GM19238 (cell line): ENCODE data around the gene GLI1.

Experiments used
- DNase-seq: peaks from one replicate; pipeline ENCODE4 v3.0.0; 2011; ENCODE audit warnings: low spot score; ENCODE audit not compliant: insufficient read length

Gene GLI1

DNA sequence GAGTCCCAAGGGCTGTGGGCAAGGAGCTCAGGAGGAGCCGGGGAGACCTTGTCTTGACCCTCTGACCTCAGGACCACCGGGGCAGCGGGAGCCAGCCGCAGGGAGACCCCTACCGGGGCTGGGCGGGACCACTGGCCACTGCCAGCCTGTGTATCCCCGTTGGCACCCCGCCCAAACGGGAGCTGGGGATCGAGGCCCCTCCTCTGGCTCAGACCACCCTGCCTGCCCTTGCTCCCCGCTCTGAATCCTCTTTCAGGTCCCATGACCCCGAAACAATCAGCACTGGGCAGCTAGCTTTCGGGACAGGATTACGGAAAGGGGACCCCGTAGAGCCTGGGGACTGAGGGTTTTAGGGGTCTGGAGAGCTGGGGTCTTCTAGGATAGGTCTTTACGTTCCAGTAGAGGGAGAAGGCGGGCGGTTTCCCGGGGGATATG lies 1.3 kb downstream of the GLI1 start:
- no peak for DNase-seq

DNA sequence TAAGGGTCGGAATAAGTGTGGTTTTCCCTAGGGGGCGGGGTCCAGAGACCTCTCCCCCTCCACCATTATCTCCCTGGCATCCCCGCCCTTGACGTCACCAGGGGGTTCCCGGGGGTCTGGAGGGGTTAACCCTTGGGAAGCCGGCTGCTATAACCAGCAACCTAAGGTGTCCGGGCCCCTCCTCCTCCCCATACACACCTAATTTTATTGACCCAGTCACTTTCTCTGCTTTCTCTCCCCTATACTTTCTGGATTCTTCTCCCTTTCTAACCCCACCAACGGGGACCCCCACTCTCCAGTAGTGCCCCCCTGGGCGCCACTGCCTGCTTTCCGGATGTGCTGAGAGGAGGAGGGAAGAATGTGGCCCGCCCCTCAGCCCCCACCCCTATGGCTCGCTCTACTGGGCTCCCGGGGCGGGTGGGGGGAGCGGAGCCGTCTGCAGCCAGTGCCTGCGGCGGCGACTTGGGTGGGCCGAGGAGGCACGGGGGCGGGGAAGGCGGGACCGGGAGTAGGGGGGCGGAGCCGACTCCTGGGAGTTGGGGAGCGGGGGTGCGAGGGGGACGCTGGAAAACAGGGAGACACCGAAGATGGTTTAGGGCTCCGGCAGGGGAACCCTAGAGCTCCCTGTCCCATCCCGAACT lies 1.8 kb downstream of the GLI1 start:
- DNase-seq: no peak

DNA sequence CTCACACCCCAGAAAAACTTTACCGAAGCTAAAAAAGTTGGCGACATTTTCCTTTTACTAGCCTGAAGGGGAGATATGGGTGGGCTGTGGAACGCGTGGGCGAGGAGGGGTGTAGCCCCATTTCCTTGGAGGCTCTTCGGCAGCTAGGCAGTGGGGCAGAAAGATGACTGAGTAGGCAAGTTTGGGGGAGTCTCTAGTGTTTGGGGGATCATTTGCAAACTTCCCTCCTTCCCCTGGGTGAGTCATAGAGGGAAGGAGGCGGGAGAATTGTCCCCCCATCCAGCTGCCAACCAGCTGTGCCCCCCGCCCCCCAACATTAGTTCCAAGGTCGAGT lies 2.3 kb downstream of the GLI1 start:
- no peak for DNase-seq

DNA sequence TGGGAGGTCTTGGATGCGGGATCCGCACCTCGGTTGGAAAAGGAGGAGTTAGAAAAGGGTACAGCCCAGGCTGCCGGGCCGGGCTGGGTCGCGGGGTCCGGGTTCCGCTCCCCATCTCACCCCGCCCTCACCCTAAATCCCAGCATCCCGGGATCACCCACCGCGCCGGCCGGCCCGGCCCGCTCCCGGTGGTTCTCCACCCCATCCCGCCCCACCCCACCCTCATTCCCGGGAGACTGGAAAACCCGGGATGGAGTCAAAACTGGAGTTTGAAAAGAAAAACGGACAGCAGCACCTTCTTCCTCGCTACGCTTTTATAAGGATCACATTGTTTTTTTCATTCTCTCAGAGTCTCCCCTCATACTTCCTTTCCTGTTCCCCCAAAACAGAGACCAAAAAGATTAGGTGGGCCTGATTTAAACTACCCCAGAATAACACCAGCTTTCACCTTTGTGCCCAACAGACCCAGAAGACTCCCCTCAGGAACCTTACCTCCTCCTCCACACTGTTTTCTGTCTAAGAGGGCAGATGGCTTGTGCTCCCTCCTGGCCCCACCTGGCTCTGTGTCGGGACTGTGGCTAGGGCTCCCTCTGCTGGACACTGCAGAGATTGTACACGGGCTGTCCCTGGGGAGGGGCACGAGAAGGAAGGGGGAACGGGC lies 2.8 kb downstream of the GLI1 start:
- DNase-seq: peak; percentile 92

DNA sequence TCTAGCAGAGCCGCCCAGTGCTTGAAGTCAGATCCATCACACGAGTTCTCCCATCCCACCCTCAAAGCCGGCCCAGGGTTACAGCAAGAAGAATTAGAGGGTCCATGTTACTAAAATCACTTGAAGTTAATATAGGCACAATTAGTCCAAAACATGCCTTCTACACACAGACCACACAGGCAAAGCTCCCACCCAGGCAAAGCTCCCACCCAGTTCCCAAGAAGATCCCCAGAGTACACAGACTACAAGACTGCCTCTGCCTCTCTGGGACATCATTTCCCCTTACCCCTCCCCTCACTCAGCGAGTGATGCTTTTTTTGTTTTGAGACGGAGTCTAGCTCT lies 3.3 kb downstream of the GLI1 start:
- DNase-seq: no peak

DNA sequence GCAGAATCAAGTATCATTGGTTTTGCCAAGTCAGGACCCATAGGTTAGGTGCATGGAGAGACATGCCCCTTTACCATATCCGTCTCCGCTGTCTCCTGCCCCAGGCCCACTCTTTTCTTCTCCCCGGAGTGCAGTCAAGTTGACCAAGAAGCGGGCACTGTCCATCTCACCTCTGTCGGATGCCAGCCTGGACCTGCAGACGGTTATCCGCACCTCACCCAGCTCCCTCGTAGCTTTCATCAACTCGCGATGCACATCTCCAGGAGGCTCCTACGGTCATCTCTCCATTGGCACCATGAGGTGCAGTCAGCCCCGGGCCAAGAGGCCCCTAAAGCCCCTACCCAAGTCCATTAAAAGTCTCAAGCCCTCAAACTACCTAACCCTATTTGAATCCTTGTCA lies 5.0 kb downstream of the GLI1 start:
- no peak for DNase-seq

DNA sequence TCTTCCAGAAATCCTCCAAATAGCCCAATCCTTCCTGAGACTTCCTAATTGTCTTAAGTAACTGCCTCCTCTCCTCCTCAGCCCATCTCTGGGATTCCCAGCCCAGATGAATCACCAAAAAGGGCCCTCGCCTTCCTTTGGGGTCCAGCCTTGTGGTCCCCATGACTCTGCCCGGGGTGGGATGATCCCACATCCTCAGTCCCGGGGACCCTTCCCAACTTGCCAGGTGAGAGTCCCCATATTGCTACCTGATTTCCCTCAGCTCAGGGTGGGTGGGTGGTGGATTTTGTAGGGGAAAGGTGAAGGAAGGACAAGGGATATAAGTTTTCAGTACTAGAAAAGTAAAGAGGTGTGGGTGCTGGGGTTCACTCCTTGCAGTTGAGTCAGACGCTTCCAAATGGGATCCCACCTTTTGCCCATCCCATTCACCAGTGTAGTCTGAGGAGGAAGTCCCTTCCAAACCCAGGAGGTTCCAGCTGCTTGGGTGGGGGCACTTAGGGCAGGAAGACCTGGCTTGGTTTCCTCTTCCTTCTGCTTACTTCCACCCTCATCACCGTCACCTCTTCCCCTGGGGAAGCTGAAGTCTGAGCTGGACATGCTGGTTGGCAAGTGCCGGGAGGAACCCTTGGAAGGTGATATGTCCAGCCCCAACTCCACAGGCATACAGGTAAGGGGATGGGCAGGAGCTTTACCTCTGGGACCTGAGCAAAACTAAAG lies 5.6 kb downstream of the GLI1 start:
- DNase-seq: no peak

DNA sequence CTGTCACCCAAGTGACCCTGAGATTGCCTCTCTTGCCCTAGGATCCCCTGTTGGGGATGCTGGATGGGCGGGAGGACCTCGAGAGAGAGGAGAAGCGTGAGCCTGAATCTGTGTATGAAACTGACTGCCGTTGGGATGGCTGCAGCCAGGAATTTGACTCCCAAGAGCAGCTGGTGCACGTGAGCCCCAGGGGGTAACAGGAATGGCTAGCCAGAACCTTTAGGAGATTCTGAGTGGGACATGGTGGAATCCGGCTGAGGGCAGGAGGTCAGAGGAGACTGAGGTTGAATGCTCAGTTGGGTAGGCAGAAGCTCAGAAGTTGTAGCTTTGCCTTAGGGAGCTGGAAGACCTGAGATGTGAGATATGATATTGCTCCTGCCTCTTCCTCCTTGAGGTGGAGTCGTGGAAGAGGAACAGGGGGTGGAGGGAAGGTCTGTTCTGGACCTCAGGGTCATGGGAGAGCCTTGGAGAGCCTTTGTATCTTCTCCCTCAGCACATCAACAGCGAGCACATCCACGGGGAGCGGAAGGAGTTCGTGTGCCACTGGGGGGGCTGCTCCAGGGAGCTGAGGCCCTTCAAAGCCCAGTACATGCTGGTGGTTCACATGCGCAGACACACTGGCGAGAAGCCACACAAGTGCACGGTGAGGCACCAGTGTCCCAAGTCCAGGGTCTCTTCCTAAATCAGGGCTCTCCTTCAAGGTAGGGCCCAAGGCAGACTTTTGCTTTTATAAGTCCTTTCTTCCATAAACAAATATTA lies 6.3 kb downstream of the GLI1 start:
- DNase-seq: no peak

DNA sequence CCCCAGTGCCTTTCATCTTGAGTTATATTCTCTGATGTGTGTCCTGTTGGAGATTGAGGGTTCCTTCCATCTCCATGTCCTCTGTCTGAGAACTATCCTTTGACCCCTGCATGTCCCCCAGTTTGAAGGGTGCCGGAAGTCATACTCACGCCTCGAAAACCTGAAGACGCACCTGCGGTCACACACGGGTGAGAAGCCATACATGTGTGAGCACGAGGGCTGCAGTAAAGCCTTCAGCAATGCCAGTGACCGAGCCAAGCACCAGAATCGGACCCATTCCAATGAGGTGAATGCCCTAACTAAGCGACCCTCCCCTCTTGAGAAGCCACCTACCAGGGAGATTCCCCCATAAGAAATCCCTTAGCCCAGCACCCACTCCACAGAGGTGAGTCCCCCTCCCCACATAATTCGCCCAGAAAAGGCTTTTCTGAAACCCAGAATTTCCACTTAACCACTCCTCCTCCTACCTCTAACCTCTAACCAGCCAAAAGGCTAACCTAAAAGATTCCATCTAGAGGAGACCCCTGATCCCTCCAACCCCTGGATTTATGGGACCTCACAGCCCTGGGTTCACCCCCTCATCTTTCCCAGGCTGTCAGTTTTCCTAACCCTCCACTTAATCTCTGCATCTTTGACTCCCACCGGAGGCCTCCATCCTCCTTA lies 7.8 kb downstream of the GLI1 start:
- DNase-seq: no peak

DNA sequence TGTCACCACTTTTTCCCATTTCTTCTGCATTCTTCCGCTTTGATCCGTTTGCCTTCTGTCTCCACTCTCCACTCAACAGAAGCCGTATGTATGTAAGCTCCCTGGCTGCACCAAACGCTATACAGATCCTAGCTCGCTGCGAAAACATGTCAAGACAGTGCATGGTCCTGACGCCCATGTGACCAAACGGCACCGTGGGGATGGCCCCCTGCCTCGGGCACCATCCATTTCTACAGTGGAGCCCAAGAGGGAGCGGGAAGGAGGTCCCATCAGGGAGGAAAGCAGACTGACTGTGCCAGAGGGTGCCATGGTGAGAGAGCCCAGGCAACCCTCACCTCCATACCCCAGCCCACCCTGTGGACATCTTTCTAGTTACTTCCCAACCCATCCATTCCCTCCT lies 8.3 kb downstream of the GLI1 start:
- DNase-seq: no peak

DNA sequence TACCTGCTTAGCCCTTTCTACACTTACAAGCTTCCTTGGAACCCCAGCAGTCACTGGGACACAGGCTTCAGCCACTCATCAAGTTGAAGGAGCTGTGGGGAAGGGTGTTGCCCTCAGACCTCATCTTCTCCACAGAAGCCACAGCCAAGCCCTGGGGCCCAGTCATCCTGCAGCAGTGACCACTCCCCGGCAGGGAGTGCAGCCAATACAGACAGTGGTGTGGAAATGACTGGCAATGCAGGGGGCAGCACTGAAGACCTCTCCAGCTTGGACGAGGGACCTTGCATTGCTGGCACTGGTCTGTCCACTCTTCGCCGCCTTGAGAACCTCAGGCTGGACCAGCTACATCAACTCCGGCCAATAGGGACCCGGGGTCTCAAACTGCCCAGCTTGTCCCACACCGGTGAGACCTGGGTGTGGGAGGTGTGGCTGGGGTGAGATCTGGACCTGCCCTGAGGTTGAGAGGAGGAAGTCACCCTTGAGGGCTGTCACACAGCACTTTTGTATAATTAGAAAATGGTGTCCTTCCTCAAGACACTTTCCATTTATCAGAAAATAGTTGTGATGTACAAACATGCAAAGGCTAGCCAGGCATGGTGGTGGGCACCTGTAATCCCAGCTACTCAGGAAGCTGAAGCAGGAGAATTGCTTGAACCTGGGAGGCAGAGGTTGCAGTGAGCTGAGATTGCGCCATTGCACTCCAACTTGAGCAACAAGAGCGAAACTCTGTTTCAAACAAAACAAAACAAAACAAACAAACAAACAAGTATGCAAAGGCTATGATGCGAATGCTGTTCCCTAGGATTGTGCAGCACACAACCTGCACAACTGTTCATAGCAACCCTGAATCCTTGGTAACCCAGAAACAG lies 9.9 kb downstream of the GLI1 start:
- no peak for DNase-seq

DNA sequence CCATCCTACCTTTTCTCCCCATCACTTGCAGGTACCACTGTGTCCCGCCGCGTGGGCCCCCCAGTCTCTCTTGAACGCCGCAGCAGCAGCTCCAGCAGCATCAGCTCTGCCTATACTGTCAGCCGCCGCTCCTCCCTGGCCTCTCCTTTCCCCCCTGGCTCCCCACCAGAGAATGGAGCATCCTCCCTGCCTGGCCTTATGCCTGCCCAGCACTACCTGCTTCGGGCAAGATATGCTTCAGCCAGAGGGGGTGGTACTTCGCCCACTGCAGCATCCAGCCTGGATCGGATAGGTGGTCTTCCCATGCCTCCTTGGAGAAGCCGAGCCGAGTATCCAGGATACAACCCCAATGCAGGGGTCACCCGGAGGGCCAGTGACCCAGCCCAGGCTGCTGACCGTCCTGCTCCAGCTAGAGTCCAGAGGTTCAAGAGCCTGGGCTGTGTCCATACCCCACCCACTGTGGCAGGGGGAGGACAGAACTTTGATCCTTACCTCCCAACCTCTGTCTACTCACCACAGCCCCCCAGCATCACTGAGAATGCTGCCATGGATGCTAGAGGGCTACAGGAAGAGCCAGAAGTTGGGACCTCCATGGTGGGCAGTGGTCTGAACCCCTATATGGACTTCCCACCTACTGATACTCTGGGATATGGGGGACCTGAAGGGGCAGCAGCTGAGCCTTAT lies 10.8 kb downstream of the GLI1 start:
- DNase-seq: no peak

DNA sequence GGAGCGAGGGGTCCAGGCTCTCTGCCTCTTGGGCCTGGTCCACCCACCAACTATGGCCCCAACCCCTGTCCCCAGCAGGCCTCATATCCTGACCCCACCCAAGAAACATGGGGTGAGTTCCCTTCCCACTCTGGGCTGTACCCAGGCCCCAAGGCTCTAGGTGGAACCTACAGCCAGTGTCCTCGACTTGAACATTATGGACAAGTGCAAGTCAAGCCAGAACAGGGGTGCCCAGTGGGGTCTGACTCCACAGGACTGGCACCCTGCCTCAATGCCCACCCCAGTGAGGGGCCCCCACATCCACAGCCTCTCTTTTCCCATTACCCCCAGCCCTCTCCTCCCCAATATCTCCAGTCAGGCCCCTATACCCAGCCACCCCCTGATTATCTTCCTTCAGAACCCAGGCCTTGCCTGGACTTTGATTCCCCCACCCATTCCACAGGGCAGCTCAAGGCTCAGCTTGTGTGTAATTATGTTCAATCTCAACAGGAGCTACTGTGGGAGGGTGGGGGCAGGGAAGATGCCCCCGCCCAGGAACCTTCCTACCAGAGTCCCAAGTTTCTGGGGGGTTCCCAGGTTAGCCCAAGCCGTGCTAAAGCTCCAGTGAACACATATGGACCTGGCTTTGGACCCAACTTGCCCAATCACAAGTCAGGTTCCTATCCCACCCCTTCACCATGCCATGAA lies 11.5 kb downstream of the GLI1 start:
- DNase-seq: no peak

DNA sequence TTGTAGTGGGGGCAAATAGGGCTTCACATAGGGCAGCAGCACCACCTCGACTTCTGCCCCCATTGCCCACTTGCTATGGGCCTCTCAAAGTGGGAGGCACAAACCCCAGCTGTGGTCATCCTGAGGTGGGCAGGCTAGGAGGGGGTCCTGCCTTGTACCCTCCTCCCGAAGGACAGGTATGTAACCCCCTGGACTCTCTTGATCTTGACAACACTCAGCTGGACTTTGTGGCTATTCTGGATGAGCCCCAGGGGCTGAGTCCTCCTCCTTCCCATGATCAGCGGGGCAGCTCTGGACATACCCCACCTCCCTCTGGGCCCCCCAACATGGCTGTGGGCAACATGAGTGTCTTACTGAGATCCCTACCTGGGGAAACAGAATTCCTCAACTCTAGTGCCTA lies 12.1 kb downstream of the GLI1 start:
- no peak for DNase-seq

DNA sequence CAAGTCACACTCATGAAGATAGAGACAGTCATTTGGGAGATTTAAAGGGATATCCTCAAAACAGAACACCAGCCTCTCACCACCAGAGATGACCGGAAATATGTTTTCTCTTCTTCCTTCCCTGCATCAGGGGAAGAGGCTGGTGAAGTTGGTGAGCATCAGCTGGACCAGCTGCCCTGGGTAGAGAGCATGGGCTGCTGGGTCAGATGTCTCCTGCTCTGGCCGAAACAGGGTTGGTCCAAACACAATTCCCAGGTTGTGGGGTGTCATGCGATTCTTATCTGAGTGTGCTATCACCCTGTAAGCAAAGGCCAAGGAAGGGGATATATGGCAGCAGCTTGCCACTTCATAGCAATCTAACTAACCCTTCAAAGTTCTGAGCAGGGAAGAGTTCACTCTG lies 12.8 kb downstream of the GLI1 start:
- DNase-seq: no peak

DNA sequence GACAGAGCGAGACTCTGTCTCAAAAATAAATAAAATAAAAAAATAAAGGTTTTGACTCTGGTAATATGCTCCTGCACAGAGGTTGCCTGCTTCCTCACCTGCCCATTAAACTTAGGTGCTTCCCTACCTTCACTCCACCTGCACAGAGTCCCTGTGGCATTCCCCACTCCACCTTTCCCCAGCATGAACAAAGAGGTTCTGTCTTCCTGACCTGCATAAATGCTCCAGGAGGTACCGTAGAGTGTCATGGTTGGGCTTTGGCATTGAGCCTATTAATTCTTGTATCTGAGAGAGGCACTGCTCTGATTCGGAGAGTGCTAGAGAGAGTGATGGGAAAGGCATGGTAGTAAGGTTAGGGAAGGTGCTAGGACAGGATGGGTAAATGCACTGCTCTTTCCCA lies 13.8 kb downstream of the GLI1 start:
- no peak for DNase-seq

DNA sequence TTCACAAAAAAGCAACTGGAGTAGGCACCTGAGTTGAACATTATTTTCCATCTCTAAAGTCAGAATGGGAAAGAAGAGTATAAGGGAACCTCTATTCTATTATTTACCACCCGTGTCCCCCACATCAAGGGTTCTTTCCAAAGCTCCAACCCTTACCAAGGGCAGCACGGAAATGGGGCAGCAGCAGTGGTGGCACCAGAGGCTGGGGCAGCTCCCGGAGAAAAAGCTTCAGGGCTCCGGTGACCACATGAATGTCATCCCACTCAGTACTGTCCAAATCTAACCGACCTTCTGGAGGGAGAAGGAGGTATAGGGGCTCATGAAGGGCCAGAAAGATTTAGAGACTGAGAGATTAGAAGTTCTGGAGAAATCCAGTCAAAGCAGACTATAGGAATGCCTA lies 14.3 kb downstream of the GLI1 start:
- DNase-seq: no peak

DNA sequence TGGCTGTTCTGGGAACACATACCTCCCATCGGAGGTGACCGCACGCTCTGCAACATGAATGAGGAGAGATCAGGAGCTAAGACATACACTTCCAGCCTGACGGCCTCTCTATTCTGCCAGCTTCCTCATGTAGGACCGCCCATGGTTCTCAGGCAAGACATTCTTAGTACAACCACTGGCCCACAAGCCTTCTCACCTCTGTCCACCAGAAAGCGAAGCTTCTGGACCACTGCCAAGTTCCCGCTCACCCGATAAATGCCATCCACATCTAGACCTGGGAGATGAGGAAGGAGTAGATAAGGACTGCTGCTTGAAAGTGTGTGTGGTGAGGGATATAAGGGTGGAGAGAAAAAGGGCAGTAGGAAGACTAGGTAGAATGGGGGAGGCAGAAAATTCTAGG lies 14.8 kb downstream of the GLI1 start:
- DNase-seq: no peak

DNA sequence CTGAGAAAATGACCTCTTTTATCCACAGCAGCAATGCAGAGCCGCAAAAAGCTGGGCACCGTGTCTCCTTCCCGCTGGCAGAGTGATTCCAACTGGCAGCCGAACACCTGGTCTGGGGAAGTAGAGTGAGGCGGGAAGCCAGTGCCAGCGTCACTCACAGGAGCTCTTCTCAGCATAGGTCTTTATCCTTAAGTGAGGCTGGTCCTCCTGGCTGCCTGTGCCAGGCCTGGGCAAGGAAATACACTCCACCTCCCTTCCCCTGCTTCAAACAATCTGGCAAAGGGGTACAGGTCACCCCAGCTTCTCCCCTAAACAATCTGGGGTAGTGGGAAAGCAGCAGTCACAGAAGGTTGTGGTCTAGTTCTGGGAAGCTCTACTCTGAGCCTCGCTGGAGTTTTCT lies 15.3 kb downstream of the GLI1 start:
- no peak for DNase-seq
